ENCODE measurements around the gene C15orf61.

GRCh38 chr15:67548236-67548852, 27.4 kb downstream of the C15orf61 start:
- no peak for TF ChIP-seq CTCF (IDR thresholded peaks at IDR 0.05; ENCODE audit: low read depth, low read length, missing input control)
- no peak for TF ChIP-seq SP1 (IDR thresholded peaks at IDR 0.05)
- no peak for TF ChIP-seq ZBTB33 (IDR thresholded peaks at IDR 0.05)
- TF ChIP-seq HNF4A (conservative IDR thresholded peaks at IDR 0.05) = no peak
- TF ChIP-seq YY1 (IDR thresholded peaks at IDR 0.05) = no peak
